ENCODE data around the gene ACER1.

Gene ACER1

GRCh38 chr19:6292006-6292405 lies 41.4 kb downstream of the ACER1 start:
- H4K91ac ChIP-seq (ENCODE audit: low read depth, low read length), result no peak overlapping the region
- H2AFZ ChIP-seq (ENCODE audit: insufficient read depth, low read length, poor library complexity), result no peak overlapping the region
- no peak overlapping the region for H3K27ac ChIP-seq (ENCODE audit: low read depth, low read length)
- no peak overlapping the region for H2BK12ac ChIP-seq (ENCODE audit: low read length)
- H3K9ac ChIP-seq (ENCODE audit: low read length), result peak overlapping the region; percentile 34
- H2BK120ac ChIP-seq (ENCODE audit: insufficient read depth, low read length, poor library complexity), result no peak overlapping the region
- H3K79me1 ChIP-seq (ENCODE audit: low read length), result no peaks in the 10 kb centered on the region
- no peak for DNase-seq
- H3K9me3 ChIP-seq (ENCODE audit: insufficient read depth, low read depth, low read length), result peaks cover 41% of the 10 kb centered on the region
- no peak overlapping the region for H3K18ac ChIP-seq (ENCODE audit: low read length)
- H3K14ac ChIP-seq (ENCODE audit: low read length), result no peak overlapping the region
- H3K4ac ChIP-seq (ENCODE audit: low read depth, low read length), result no peak overlapping the region
- H4K8ac ChIP-seq (ENCODE audit: low read depth, low read length), result no peak overlapping the region
- H3K4me2 ChIP-seq (ENCODE audit: low read length), result no peak overlapping the region
- no peak overlapping the region for H2BK5ac ChIP-seq (ENCODE audit: low read depth, low read length, poor library complexity)
- H2AK5ac ChIP-seq (ENCODE audit: low read length), result no peak overlapping the region
- H3K27me3 ChIP-seq (ENCODE audit: insufficient read depth, low read length), result no peaks in the 10 kb centered on the region
- H3K23ac ChIP-seq (ENCODE audit: low read length), result no peak overlapping the region
- H3K4me3 ChIP-seq (ENCODE audit: low read depth, low read length), result no peak overlapping the region
- WGBS (ENCODE audit: extremely low coverage, insufficient coverage, insufficient read length), result no CpG with 5 or more reads among the region's 4 CpGs
- no peaks in the 10 kb centered on the region for H3K79me2 ChIP-seq (ENCODE audit: control insufficient read depth, insufficient read depth, low read length, poor library complexity)
- no peaks in the 10 kb centered on the region for H3K4me1 ChIP-seq (ENCODE audit: control insufficient read depth in 1 of 2, insufficient read depth in 2 of 2, low read length in 2 of 2)
- no peaks in the 10 kb centered on the region for H3K36me3 ChIP-seq (ENCODE audit: control insufficient read depth in 1 of 2, insufficient read depth in 2 of 2, low read length in 2 of 2)
- H4K12ac ChIP-seq (ENCODE audit: low read depth, low read length), result no peak overlapping the region

GRCh38 chr19:6288737-6289136 lies 44.7 kb downstream of the ACER1 start:
- Histone ChIP-seq H3K79me2 (ENCODE audit: control insufficient read depth, insufficient read depth, low read length, poor library complexity) (no peaks in the 10 kb centered on the region), H2AK5ac (ENCODE audit: low read length) (no peak overlapping the region), H3K27me3 (ENCODE audit: insufficient read depth, low read length) (no peaks in the 10 kb centered on the region), H3K4me3 (ENCODE audit: low read depth, low read length) (no peak overlapping the region), H3K36me3 (ENCODE audit: control insufficient read depth in 1 of 2, insufficient read depth in 2 of 2, low read length in 2 of 2) (no peaks in the 10 kb centered on the region), H3K4me1 (ENCODE audit: control insufficient read depth in 1 of 2, insufficient read depth in 2 of 2, low read length in 2 of 2) (no peaks in the 10 kb centered on the region), H3K23ac (ENCODE audit: low read length) (no peak overlapping the region), H4K12ac (ENCODE audit: low read depth, low read length) (no peak overlapping the region), H2BK12ac (ENCODE audit: low read length) (no peak overlapping the region), H3K14ac (ENCODE audit: low read length) (no peak overlapping the region), H3K27ac (ENCODE audit: low read depth, low read length) (no peak overlapping the region), H3K9me3 (ENCODE audit: insufficient read depth, low read depth, low read length) (peaks cover 51% of the 10 kb centered on the region), H2AFZ (ENCODE audit: insufficient read depth, low read length, poor library complexity) (no peak overlapping the region), H3K9ac (ENCODE audit: low read length) (no peak overlapping the region), H3K18ac (ENCODE audit: low read length) (no peak overlapping the region), H4K91ac (ENCODE audit: low read depth, low read length) (no peak overlapping the region), H3K4ac (ENCODE audit: low read depth, low read length) (no peak overlapping the region), H3K79me1 (ENCODE audit: low read length) (no peaks in the 10 kb centered on the region), H4K8ac (ENCODE audit: low read depth, low read length) (no peak overlapping the region), H2BK120ac (ENCODE audit: insufficient read depth, low read length, poor library complexity) (no peak overlapping the region), H2BK5ac (ENCODE audit: low read depth, low read length, poor library complexity) (no peak overlapping the region), H3K4me2 (ENCODE audit: low read length) (no peak overlapping the region)
- WGBS (ENCODE audit: extremely low coverage, insufficient coverage, insufficient read length), result no CpG with 5 or more reads among the region's 1 CpG
- DNase-seq, result no peak

- H3K9me3 ChIP-seq (ENCODE audit: insufficient read depth, low read depth, low read length), result peaks cover 44% of the 10 kb centered on the region
- no peak overlapping the region for H3K18ac ChIP-seq (ENCODE audit: low read length)
- H3K79me2 ChIP-seq (ENCODE audit: control insufficient read depth, insufficient read depth, low read length, poor library complexity), result no peaks in the 10 kb centered on the region
- no peak overlapping the region for H3K4ac ChIP-seq (ENCODE audit: low read depth, low read length)
- H3K27me3 ChIP-seq (ENCODE audit: insufficient read depth, low read length), result no peaks in the 10 kb centered on the region
- no peaks in the 10 kb centered on the region for H3K79me1 ChIP-seq (ENCODE audit: low read length)
- H2BK120ac ChIP-seq (ENCODE audit: insufficient read depth, low read length, poor library complexity), result no peak overlapping the region
- no peak overlapping the region for H3K23ac ChIP-seq (ENCODE audit: low read length)
- no peak overlapping the region for H2BK5ac ChIP-seq (ENCODE audit: low read depth, low read length, poor library complexity)
- no peak overlapping the region for H4K8ac ChIP-seq (ENCODE audit: low read depth, low read length)
- no peak overlapping the region for H4K91ac ChIP-seq (ENCODE audit: low read depth, low read length)
- no peak overlapping the region for H2BK12ac ChIP-seq (ENCODE audit: low read length)
- no peak for DNase-seq
- H3K27ac ChIP-seq (ENCODE audit: low read depth, low read length), result no peak overlapping the region
- H3K14ac ChIP-seq (ENCODE audit: low read length), result no peak overlapping the region
- no CpG with 5 or more reads among the region's 6 CpGs for WGBS (ENCODE audit: extremely low coverage, insufficient coverage, insufficient read length)
- H3K9ac ChIP-seq (ENCODE audit: low read length), result no peak overlapping the region
- H3K36me3 ChIP-seq (ENCODE audit: control insufficient read depth in 1 of 2, insufficient read depth in 2 of 2, low read length in 2 of 2), result no peaks in the 10 kb centered on the region
- H2AFZ ChIP-seq (ENCODE audit: insufficient read depth, low read length, poor library complexity), result no peak overlapping the region
- H2AK5ac ChIP-seq (ENCODE audit: low read length), result no peak overlapping the region
- no peak overlapping the region for H4K12ac ChIP-seq (ENCODE audit: low read depth, low read length)
- H3K4me3 ChIP-seq (ENCODE audit: low read depth, low read length), result peak overlapping the region; percentile 62
- H3K4me1 ChIP-seq (ENCODE audit: control insufficient read depth in 1 of 2, insufficient read depth in 2 of 2, low read length in 2 of 2), result no peaks in the 10 kb centered on the region
- H3K4me2 ChIP-seq (ENCODE audit: low read length), result no peak overlapping the region
Observed at GRCh38 chr19:6287269-6287885, 46.0 kb downstream of the ACER1 start.

- Histone ChIP-seq H2BK120ac (ENCODE audit: insufficient read depth, low read length, poor library complexity) (no peak overlapping the region), H2BK5ac (ENCODE audit: low read depth, low read length, poor library complexity) (no peak overlapping the region), H3K14ac (ENCODE audit: low read length) (no peak overlapping the region), H3K9me3 (ENCODE audit: insufficient read depth, low read depth, low read length) (peaks cover 38% of the 10 kb centered on the region), H3K9ac (ENCODE audit: low read length) (no peak overlapping the region), H3K4me3 (ENCODE audit: low read depth, low read length) (no peak overlapping the region), H3K4ac (ENCODE audit: low read depth, low read length) (no peak overlapping the region), H3K36me3 (ENCODE audit: control insufficient read depth in 1 of 2, insufficient read depth in 2 of 2, low read length in 2 of 2) (no peaks in the 10 kb centered on the region), H4K91ac (ENCODE audit: low read depth, low read length) (no peak overlapping the region), H3K79me1 (ENCODE audit: low read length) (no peaks in the 10 kb centered on the region), H3K79me2 (ENCODE audit: control insufficient read depth, insufficient read depth, low read length, poor library complexity) (no peaks in the 10 kb centered on the region), H3K4me1 (ENCODE audit: control insufficient read depth in 1 of 2, insufficient read depth in 2 of 2, low read length in 2 of 2) (no peaks in the 10 kb centered on the region), H3K18ac (ENCODE audit: low read length) (no peak overlapping the region), H4K12ac (ENCODE audit: low read depth, low read length) (no peak overlapping the region), H3K23ac (ENCODE audit: low read length) (no peak overlapping the region), H3K27ac (ENCODE audit: low read depth, low read length) (no peak overlapping the region), H3K4me2 (ENCODE audit: low read length) (no peak overlapping the region), H4K8ac (ENCODE audit: low read depth, low read length) (no peak overlapping the region), H3K27me3 (ENCODE audit: insufficient read depth, low read length) (no peaks in the 10 kb centered on the region), H2AK5ac (ENCODE audit: low read length) (no peak overlapping the region), H2AFZ (ENCODE audit: insufficient read depth, low read length, poor library complexity) (no peak overlapping the region), H2BK12ac (ENCODE audit: low read length) (no peak overlapping the region)
- WGBS (ENCODE audit: extremely low coverage, insufficient coverage, insufficient read length), result no CpG with 5 or more reads among the region's 4 CpGs
- DNase-seq, result no peak
Observed at GRCh38 chr19:6286676-6287075, 46.7 kb downstream of the ACER1 start.

All from trophoblast cell (in vitro differentiated cells and primary cell).